Ishikawa (cell line): ENCODE measurements around the gene CLDN9.

Source experiments
- CEBPB ChIP-seq: IDR thresholded peaks from 2 replicates; pipeline ENCODE4 v1.6.1; 2012
- CREB1 ChIP-seq: IDR thresholded peaks from 2 replicates; pipeline ENCODE4 v1.6.1; 2012; ENCODE audit warnings: low read depth
- EGR1 ChIP-seq: IDR thresholded peaks from 2 replicates; pipeline ENCODE4 v1.6.1; 2012
- EP300 ChIP-seq: IDR thresholded peaks from 2 replicates; pipeline ENCODE4 v1.6.1; 2012; ENCODE audit warnings: borderline replicate concordance
- FOXM1 ChIP-seq: IDR thresholded peaks from 2 replicates; pipeline ENCODE4 v1.6.1; 2012; ENCODE audit warnings: low read depth, borderline replicate concordance
- NFIC ChIP-seq: IDR thresholded peaks from 2 replicates; pipeline ENCODE4 v1.6.1; 2012
- RAD21 ChIP-seq: IDR thresholded peaks from 2 replicates; pipeline ENCODE4 v1.6.1; 2012; ENCODE audit warnings: low read depth
- REST ChIP-seq: IDR thresholded peaks from 2 replicates; pipeline ENCODE4 v1.6.1; 2012; ENCODE audit warnings: low read depth, mild to moderate bottlenecking
- TAF1 ChIP-seq: IDR thresholded peaks from 2 replicates; pipeline ENCODE4 v1.6.1; 2012; ENCODE audit warnings: low read depth, mild to moderate bottlenecking
- TCF12 ChIP-seq: IDR thresholded peaks from 2 replicates; pipeline ENCODE4 v1.6.1; 2012; ENCODE audit warnings: low read depth
- TEAD4 ChIP-seq: IDR thresholded peaks from 2 replicates; pipeline ENCODE4 v1.6.1; 2012
- USF1 ChIP-seq: IDR thresholded peaks from 2 replicates; pipeline ENCODE4 v1.6.1; 2012
- YY1 ChIP-seq: IDR thresholded peaks from 2 replicates; pipeline ENCODE4 v1.6.1; 2012; ENCODE audit warnings: low read depth
- ZBTB7A ChIP-seq: IDR thresholded peaks from 2 replicates; pipeline ENCODE4 v1.6.1; 2012; ENCODE audit warnings: low read depth
- TF ChIP-seq, protein P1 (sequence below): IDR thresholded peaks from 2 replicates; pipeline ENCODE4 v1.6.1; 2012

The CLDN9 gene

GRCh38 chr16:3035289-3035971 lies 22.7 kb downstream of the CLDN9 start:
- TF ChIP-seq TAF1 (no peak), YY1 (no peak), USF1 (no peak), CEBPB (no peak)

GRCh38 chr16:3035972-3036725 lies 23.4 kb downstream of the CLDN9 start:
- TF ChIP-seq EGR1 (no peak), ZBTB7A (peak; percentile 75), NFIC (0 out of 2 replicates have a peak, but pooled peaks have one; percentile 16)

DNA sequence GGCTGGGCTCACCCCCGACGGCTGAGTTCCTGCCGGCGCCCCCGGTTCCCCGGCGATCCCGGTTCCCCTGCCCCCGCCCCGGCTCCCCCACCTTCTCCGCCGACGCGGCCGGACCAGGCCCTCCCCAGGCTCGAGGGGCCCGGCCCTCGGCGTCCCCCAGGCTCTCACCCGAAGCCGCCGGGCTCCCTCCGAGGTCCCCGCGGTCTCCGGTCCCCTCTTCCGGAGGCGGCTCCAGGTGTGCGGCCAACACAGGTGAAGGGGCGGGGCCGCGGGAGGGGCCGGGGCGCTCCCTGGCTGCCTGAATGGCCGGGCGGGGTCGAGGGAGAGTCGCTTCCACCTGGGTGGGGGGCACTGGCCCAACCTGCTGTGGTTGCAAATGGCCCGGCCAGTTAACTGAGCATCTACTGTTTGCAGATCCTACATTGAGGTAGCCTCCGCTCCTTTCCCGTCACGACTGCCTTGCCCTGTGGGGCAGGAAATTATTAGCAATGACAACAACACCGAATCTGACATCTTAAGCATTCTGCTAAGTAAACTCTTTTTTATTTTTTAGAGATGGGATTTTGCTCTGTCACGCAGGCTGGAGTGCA lies 24.1 kb downstream of the CLDN9 start, which contains the start of gene BICDL2:
BICDL2 (minus strand) TSS at position 219 of the 590 bp plus-strand sequence. CDS start 1,448 bp downstream, outside the sequence.
- TF ChIP-seq NFIC (no peak), YY1 (no peak), USF1 (no peak), TEAD4 (no peak), RAD21 (no peak), EP300 (no peak), FOXM1 (no peak), REST (no peak), TAF1 (peak; percentile 40; the same call in 1 of the 2 replicates), CEBPB (no peak), ZBTB7A (peak; percentile 8; the same call in 1 of the 2 replicates), TCF12 (0 out of 2 replicates have a peak, but pooled peaks have one; percentile 17), CREB1 (no peak), EGR1 (no peak)
- TF ChIP-seq, protein P1, sequence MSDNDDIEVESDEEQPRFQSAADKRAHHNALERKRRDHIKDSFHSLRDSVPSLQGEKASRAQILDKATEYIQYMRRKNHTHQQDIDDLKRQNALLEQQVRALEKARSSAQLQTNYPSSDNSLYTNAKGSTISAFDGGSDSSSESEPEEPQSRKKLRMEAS: no peak

DNA sequence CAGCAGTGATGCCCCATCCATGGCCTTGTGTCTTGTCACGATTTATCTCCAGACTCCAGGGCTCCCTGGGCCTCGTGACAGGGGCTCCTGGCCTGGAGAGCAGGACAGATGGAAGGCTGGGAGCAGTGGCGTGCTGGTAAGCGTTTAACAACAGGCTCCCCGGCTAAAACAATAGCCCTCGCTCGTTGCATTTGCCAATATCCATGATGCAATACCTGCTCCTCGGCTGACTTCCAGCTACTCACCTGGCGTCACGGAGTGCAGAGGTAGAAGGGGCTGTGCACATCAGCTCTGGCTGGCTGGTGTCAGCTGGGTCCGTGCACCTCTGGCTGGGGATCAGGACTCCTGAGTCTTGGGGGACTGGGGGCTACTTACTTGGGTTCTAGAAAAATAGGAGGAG lies 25.5 kb downstream of the CLDN9 start:
- TF ChIP-seq YY1: no peak
- TF ChIP-seq REST: no peak
- no peak for TF ChIP-seq TAF1
- TF ChIP-seq CREB1: no peak
- no peak for TF ChIP-seq FOXM1
- TF ChIP-seq, protein P1: no peak; the same call in 1 of the 2 replicates
- TF ChIP-seq TCF12: 0 out of 2 replicates have a peak, but pooled peaks have one; percentile 23
- no peak for TF ChIP-seq RAD21
- peak; percentile 88 for TF ChIP-seq NFIC
- 0 out of 2 replicates have a peak, but pooled peaks have one; percentile 14 for TF ChIP-seq TEAD4
- TF ChIP-seq ZBTB7A: no peak
- TF ChIP-seq EGR1: no peak
- peak; percentile 27; the same call in 1 of the 2 replicates for TF ChIP-seq USF1
- TF ChIP-seq CEBPB: peak; percentile 98
- 0 out of 2 replicates have a peak, but pooled peaks have one; percentile 23 for TF ChIP-seq EP300

DNA sequence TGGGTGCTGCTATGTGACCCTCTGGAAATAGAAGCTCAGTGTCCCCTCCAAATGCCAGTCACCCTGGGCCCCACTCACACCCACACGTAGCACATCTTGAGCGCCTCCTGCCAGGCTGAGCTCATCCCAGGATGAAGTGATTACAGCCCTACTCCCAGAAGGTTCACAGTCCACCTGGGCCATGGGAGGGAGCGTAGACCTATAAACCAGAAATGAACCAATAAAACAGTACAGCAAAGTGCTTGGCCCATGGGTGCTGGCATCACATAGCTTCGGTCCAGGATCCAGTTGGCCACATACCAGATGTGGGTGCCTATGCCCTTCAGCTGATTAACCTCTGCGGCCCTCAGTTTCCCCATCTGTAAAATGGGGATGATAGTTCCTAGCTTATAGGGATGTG lies 26.2 kb downstream of the CLDN9 start:
- TF ChIP-seq TAF1 (no peak), CREB1 (no peak), EP300 (no peak), YY1 (no peak), EGR1 (no peak), ZBTB7A (no peak), USF1 (no peak), FOXM1 (no peak), TCF12 (no peak), NFIC (no peak), REST (no peak), TEAD4 (no peak), RAD21 (no peak), CEBPB (no peak)
- TF ChIP-seq, protein P1: no peak
